ENCODE measurements around the gene STX1A. TPM values are rescaled to one million over a fixed set of nuclear protein-coding genes. Genes with fewer than 3 reads are reported as not detected.

The STX1A gene
- total RNA-seq, 1 experiment from 2014 or later = 12.1 TPM

DNA sequence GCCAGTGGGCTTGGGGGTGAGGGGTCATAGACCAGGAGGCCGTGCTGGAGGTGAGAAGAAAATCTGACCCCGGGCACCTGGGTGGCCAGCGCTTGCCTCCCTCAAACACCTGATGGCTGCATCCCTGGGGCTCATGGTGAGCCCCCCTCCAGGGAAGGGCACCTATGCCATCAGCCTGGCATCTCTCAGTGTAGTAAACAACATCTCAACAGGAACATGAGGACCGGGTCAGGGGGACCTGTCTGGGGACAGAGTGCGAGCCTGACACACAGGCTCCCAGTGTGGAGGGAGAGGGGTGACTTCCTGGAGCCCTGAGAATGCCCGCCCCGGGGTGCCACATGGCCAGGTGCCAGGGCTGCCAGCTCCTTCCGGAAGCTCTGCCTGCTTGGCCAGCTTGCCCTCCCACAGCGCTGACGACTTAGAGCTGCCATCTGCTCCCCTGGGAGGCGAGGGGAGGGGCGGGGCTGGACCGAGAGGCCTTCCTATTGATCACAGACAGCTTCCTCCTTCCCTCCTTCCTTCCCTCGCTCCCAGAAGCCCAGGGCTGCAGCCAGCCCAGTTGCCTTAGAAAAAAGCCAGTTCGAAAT, 12.3 kb downstream of the STX1A start:
- peak; percentile 98 for DNase-seq (ENCODE audit: low spot score)

- peak; percentile 79 for DNase-seq (ENCODE audit: low spot score)
Measured at GRCh38 chr7:73706126-73707044, 13.1 kb downstream of the STX1A start.

- no peak for DNase-seq (ENCODE audit: low spot score)
Measured at GRCh38 chr7:73705551-73705920, 13.9 kb downstream of the STX1A start.

DNA sequence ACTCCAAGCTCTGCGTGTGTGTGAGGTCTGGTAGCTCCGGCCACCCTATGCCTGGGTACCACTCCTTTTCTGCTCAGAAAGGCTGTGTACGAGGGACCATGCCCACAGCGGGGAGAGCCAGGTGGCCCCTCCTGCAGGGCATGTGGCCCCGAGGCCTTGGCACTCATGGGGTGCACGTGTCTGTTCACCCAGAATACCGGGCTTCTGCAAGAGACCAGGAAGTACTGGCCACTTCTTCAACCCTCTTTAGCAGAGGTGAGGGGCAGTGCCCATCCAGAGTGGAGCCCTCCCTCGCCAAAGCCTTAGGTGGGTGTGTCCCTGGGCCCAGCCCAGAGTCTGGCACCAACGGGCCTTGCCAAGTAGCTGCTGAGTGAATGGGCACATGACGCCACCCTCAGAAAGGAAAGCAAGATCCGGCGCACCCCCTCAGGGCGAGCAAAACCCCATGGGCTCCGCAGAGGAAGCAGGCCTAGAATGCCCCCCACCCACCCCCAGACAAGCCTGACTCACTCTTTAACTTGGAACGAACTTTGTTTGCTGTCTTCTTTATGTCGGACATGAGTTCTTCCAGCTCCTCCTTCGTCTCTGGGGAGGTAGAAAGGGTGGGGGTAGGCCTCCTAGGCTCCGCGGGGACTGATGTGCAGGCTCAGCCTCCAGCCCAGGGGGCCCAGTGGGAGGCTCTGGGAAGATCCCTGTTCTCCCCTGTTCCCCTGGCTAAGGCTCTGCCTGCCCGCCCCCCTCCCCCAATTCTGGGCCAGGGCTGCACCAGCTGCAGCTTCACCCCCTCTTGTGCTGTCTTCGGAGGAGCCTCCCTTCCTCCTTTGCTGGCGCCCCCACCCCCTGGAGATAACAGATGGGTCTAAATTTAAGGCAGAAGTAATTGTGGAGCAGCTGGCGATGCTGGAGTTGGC, 14.6 kb downstream of the STX1A start:
- peak; percentile 51 for DNase-seq (ENCODE audit: low spot score)

DNA sequence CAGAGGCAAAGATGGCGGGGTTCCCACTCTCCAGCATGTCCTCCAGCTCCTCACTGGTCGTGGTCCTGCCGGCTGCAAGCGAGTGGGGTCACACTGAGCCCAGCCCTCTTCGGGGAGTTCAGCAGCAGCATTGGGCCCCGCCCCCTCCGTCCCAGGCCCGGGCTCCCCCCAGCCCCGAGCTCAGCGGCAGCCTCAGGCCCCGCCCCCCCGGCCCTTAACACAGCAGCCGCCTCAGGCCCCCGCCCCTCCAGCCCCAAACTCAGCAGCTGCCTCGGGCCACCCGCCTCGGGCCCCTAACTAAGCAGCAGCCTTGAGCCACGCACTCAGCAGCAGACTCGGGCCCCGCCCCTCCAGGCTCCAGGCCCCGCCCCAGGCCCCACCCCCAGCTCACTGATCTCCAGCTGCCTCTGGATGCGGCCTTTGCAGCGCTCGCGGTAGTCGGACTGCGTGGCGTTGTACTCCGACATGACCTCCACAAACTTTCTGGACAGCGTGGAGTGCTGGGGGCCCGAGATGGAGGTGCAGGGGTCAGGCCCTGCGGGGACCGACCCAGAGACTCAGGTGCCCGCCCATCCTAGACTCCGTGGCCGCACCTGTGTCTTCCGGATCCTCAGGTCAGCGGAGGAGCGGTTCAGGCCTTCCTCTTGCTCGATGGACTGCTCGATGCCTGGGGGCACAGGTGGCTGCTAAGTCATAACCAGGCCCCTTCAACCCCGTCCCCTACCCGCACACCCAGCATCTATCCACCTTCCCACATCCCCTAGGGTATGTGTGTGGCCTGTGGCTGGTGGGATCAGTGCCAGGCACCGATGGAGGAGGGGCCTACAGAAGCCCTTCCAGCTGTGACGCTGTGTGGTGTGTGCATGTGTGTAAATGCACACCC, 15.5 kb downstream of the STX1A start:
- no peak for DNase-seq (ENCODE audit: low spot score)

- DNase-seq (ENCODE audit: low spot score) = no peak
Measured at GRCh38 chr7:73703225-73703624, 16.2 kb downstream of the STX1A start.

DNA sequence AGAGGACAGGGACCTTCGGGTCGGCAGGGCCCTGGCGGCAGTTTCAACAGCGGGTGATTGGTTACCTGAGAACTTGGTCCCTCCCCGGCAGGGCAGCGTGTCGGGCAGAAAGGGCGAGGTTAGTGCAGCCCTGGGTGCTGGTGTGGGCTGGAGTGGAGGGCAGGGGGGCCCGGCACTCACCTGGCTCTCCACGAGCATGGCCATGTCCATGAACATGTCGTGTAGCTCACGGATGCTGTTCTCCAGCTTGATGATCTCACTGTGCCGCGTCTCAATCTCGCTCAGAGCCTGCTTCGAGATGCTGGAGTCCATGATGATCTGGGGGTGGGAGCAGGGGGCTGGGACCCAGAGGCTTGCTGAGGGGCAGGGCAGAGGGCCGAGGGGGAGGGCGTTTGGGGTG, 16.8 kb downstream of the STX1A start:
- DNase-seq (ENCODE audit: low spot score) = no peak

- DNase-seq (ENCODE audit: low spot score) = no peak
Measured at GRCh38 chr7:73702226-73702625, 17.2 kb downstream of the STX1A start.

- DNase-seq (ENCODE audit: low spot score) = peak; percentile 76
Measured at GRCh38 chr7:73701357-73701995, 18.0 kb downstream of the STX1A start.

DNA sequence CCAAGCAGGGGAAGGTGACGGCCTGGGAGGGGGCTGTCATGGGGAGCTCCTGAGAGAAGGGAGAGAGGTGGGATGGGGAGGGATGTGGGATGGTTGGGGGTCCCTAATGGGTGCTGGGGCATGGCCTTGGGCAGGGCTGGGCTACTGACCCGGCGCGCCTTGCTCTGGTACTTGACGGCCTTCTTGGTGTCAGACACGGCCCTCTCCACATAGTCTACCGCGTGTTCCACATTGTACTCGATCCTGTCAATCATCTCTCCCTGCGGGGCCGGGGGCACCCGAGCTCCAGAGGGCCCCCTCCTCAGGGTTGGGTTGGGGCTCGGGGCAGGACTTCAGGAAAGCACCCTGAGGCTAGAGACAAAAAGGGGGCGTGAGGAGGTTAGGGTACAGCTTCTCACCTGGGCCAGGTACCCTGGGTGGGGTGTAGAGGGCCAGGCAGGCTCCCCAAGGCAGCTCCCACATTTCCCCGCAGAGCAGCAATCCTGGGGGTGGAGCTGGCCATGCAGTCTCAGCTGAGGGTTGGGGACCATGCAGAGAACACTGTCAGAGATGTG, 18.8 kb downstream of the STX1A start:
- DNase-seq (ENCODE audit: low spot score) = no peak

DNA sequence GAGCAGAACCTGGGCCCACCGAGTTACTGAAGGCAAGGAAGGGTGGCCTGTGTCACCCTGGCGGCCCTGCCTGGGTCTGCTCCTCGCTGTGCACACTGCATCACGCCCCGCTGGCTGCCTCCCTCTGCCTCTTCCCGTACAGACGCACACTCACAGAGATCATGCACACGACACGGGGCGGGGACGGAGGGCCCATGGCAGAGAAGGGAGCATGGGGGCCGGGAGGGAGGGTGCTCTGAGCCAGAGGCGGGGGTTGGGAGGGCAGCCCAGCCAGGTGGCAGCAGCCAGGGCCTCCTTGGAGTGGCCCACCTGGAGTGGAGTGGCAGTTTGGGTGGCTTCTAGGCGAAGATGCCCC, 19.4 kb downstream of the STX1A start:
- no peak for DNase-seq (ENCODE audit: low spot score)

- DNase-seq (ENCODE audit: low spot score) = no peak
Measured at GRCh38 chr7:73699370-73700068, 19.9 kb downstream of the STX1A start.

GRCh38 chr7:73698410-73698809, 21.1 kb downstream of the STX1A start:
- DNase-seq (ENCODE audit: low spot score) = no peak

DNA sequence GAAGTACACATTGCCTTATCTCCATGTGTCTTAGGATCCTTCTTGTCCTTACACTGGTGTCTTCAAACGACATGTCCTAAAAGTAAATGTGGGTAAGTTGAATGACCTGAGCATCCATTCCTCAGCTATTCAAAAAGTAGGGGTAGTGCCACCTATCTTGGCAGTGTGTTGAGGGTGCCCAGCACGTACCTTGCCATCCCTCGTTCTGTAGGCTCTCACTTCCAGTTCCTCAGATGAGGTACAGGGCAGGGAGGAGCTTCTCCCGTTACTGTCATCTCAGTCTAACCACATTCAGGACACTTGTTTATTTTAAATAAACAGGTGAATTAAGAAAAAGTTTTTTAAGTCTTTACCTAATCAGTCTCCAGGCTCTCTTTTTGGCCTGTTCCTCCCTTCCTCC, 23.1 kb downstream of the STX1A start:
- no peak for DNase-seq (ENCODE audit: low spot score)

DNA sequence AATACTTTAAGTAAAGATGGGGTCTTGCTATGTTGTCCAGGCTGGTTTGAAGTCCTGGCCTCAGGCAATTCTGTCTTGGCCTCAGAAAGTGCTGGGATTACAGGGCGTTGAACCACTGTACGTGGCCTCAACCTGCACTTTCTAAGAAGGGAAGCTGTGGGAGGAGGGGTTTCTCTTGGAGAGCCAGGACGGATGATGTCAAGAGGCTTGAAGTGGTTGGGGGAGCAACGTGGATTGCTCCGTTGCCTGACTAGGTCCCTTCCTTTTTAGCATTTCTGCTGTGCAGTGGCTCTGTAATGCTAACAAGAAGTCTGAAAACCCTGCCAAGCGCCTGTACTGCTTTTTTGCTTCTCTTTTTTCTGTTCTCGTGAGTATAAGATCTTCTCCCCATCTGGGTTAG, 28.8 kb downstream of the STX1A start:
- no peak for DNase-seq (ENCODE audit: low spot score)

DNA sequence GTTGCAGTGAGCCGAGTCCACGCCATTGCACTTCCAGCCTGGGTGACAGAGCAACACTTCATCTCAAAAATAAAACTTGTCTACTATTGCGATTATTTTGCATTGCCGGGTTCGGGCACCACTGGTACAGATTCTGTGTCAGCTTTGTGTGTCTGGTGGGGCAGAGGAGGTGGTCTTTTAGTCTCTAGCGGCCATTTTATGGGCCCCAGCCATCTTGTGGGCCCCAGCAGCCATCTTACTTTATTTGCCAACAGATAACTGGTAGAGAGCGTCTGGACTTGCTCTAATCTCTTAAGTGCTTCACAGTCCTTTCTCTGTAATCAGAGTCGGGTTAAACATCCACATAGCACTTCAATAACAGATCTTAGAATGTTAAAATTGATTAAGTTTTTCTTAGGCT, 31.2 kb downstream of the STX1A start:
- no peak for DNase-seq (ENCODE audit: low spot score)

- DNase-seq (ENCODE audit: low spot score) = no peak
Measured at GRCh38 chr7:73685311-73685710, 34.2 kb downstream of the STX1A start.

DNA sequence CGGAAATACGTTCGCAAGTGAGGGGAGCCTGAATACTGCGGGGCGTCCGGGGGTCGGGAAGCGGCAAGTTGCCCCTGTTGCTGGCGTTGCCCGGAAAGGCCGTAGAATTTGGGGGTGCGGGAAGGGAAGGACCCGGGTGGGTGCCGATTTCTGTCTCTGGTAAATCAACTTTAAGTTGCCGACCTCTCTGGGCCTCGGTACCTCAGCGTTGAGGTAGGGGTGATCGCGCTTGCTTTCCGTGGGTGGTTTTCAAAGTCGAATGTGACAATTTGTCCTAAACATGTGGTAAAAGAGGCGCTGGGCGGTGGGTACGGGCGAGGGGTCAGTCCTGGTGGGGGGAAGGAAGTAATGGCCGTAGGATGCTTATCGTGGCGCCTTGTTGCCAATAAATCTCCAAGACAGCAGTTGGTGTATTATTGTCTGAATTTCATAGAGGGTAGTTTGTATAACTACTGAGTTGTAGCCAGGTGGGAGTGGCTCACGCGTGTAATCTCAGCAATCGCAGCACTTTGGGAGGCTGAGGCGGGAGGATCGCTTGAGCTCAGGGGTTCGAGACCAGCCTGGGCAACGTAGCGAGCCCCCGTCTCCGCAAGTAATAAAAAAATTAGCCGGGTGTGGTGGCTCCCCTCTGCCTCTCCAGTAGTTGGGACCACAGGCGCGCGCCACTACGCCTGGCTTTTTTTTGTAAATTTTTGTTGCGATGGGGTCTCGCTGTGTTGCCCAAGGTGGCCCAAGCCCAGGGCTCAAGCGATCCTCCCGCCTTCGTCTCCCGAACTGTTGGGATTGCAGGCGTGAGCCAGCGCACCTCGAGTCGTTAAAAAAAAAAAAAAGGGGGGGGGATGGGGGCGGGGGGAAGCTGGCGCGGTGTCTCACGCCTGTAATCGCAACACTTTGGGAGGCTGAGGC, 35.4 kb downstream of the STX1A start:
- DNase-seq (ENCODE audit: low spot score) = no peak

Data from H4 (cell line).